Astrocyte (in vitro differentiated cells and primary cell): ENCODE data around the gene TUB.

ENCODE experiments used
- CTCF ChIP-seq: IDR thresholded peaks from 2 replicates; pipeline ENCODE4 v1.5.1; 2011; ENCODE audit warnings: low read depth, mild to moderate bottlenecking, inconsistent platforms, low read length, moderate library complexity; ENCODE audit not compliant: insufficient read depth
- EZH2 ChIP-seq: IDR thresholded peaks from 2 replicates; pipeline ENCODE4 v1.6.1; 2012; ENCODE audit warnings: mild to moderate bottlenecking, low read length, inconsistent platforms; ENCODE audit not compliant: insufficient read depth

DNA sequence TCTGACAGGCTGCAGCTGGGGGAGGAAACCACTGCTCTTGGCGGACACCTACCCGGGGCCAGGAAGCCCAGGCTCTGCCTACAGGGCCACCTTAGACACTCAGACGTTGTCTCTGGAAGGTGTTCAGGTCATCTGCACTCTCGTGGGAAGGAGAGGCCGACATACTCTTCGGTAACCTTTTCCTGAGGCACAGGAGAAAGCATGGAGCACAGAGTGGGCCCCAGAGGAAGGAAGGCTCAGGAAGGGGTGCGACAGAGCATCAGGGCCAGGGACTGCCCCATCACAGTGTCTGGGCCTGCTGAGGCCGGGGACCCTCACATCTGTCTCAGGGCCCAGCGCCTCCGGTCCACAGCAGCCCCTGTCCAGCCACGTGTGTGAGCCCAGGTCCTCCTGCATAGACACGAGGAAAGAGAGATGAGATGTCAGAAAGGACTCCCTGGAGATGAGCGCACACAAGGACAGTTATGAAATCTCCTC, 18.2 kb upstream of the TUB start:
- TF ChIP-seq CTCF: no peak
- no peak for TF ChIP-seq EZH2
